Right atrium auricular region (tissue), 2 donors: ENCODE results near the gene TAL2. TPM values are rescaled to one million over a fixed set of nuclear protein-coding genes. Genes with fewer than 3 reads are reported as not detected.

Experiments used
- DNase-seq: peaks from one replicate; pipeline ENCODE4 v3.0.0-alpha.2; 2019; ENCODE audit warnings: low spot score
- H3K27ac ChIP-seq, 2 donors: fragments of 200-600 bp; sonication (generic); 1 replicate in 1 of 2; 2 replicates in 1 of 2; pipeline ENCODE4 v1.5.1; 2016 to 2019
- H3K27me3 ChIP-seq, 2 donors: fragments of 200-600 bp; sonication (generic); one replicate each; pipeline versions ENCODE4 v1.5.1 to v1.6.0; 2017 to 2019
- H3K36me3 ChIP-seq: fragments of 200-600 bp; sonication (generic); one replicate; pipeline ENCODE4 v1.5.1; 2016
- H3K4me1 ChIP-seq, 2 donors: fragments of 200-600 bp; sonication (generic); one replicate each; pipeline versions ENCODE4 v1.5.1 to v1.6.0; 2017 to 2019
- H3K4me3 ChIP-seq, 2 donors: fragments of 200-600 bp; sonication (generic); 1 replicate in 1 of 2; 2 replicates in 1 of 2; pipeline ENCODE4 v1.5.1; 2017 to 2019; ENCODE audit warnings: mild to moderate bottlenecking in 1 of 2, moderate library complexity in 1 of 2
- H3K9me3 ChIP-seq, 2 donors: fragments of 200-600 bp; sonication (generic); one replicate each; pipeline ENCODE4 v1.5.1; 2019
- total RNA-seq, 2 donors: library from RNA; depleted of rRNA; stranded (reverse); fragments of >200 nt; gene quantifications; one replicate each; pipeline ENCODE4 v1.1.0, GENCODE V29; 2016
- TF ChIP-seq, protein P1 (sequence below), 2 donors: fragments of 200-600 bp; sonication (generic); IDR thresholded peaks; one replicate each; pipeline ENCODE4 v1.5.1; 2019; ENCODE audit warnings: antibody characterized with exemption in 2 of 2

Gene TAL2
- not detected for total RNA-seq

DNA sequence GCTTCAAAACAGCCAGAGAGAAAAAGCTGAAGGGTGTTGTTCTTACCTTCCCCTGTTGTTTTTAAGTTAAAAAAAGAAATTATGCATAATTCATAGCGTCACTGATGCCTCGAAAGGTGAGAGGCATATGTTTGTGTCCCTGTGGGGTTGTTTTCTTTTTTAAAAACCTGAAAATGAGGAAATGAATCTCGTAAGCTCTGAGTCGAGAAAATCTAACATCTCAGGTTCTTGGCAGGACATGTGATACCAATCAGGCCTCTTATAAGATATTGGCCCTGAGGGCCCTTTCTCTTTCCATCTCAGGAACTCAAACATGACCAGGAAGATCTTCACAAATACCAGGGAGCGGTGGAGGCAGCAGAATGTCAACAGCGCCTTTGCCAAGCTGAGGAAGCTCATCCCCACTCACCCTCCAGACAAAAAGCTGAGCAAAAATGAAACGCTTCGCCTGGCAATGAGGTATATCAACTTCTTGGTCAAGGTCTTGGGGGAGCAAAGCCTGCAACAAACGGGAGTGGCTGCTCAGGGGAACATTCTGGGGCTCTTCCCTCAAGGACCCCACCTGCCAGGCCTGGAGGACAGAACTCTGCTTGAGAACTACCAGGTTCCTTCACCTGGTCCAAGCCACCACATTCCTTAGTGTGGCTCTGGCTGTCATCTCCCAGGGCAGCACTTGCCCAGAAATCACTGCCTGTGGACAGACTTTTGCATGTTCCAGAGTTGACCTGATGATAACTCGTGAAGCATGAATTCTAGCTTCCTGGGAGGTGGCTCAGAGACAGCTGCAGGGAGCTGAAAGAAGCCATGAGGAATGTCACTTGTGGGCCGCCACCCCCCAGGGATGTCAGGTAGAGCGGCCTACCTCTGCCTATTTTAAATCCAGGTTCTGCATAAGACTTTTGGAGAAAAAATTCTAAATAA, at the start of gene TAL2:
TAL2 (plus strand) TSS at position 274 of the 921 bp plus-strand sequence; CDS start at position 314, 40 bp downstream.
- no peaks in the 10 kb centered on the region for H3K36me3 ChIP-seq
- H3K4me3 ChIP-seq, result no peak within 1 kb of the TSS
- no peaks in the 10 kb centered on the region for H3K27me3 ChIP-seq
- TF ChIP-seq, protein P1, sequence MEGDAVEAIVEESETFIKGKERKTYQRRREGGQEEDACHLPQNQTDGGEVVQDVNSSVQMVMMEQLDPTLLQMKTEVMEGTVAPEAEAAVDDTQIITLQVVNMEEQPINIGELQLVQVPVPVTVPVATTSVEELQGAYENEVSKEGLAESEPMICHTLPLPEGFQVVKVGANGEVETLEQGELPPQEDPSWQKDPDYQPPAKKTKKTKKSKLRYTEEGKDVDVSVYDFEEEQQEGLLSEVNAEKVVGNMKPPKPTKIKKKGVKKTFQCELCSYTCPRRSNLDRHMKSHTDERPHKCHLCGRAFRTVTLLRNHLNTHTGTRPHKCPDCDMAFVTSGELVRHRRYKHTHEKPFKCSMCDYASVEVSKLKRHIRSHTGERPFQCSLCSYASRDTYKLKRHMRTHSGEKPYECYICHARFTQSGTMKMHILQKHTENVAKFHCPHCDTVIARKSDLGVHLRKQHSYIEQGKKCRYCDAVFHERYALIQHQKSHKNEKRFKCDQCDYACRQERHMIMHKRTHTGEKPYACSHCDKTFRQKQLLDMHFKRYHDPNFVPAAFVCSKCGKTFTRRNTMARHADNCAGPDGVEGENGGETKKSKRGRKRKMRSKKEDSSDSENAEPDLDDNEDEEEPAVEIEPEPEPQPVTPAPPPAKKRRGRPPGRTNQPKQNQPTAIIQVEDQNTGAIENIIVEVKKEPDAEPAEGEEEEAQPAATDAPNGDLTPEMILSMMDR (IDR thresholded peaks at IDR 0.05), result no peak
- H3K27ac ChIP-seq, result no peak within 1 kb of the TSS
- H3K4me1 ChIP-seq, result no peaks in the 10 kb centered on the region
- DNase-seq, result no peak
- no peaks in the 10 kb centered on the region for H3K9me3 ChIP-seq

DNA sequence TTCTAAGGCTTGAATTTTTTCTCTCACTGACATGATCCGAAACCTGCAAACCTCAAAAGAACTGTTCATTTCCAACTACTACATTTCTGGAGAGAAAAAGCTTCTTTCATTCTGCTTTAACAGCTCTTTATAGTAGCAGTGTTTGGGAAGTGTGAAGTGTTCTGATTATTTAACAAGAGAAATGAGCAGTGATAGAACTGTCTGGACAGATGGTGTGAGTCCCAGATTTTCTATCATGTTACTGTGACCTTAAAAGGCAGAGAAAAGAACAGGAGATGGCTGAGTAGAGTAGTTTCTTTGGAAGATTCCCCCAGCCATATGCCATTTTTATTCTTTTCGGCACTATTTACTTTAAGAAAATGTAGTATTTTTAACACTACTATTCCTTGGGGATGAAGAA, 41.3 kb upstream of the TAL2 start:
- Histone ChIP-seq H3K27ac (no peak overlapping the region), H3K4me1 (no peaks in the 10 kb centered on the region), H3K4me3 (no peak overlapping the region), H3K9me3 (no peaks in the 10 kb centered on the region), H3K27me3 (no peaks in the 10 kb centered on the region), H3K36me3 (no peaks in the 10 kb centered on the region)
- no peak for DNase-seq
- TF ChIP-seq, protein P1 (IDR thresholded peaks at IDR 0.05), result no peak

DNA sequence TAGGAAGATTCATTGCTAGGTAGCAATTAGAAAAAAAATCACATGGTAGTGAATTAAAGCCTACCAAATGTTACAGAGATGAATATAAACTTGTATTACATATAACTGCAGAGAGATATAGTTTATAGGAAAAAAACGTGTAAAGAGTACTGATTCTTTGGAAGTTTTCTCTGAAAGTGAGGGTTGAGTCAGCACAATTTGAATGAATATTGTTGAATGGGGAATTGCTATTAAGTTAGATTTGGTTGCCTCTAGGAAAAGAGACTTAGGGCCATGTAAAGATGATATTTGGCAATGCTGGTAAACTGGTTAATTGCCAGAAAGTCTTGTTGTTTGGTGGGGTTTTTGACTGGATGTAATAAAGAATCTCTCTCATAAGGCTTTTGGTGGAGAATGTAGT, 37.2 kb upstream of the TAL2 start:
- H3K27me3 ChIP-seq, result no peaks in the 10 kb centered on the region
- H3K4me3 ChIP-seq, result no peak overlapping the region
- no peaks in the 10 kb centered on the region for H3K4me1 ChIP-seq
- no peak overlapping the region for H3K27ac ChIP-seq
- DNase-seq, result no peak
- TF ChIP-seq, protein P1 (IDR thresholded peaks at IDR 0.05), result no peak
- no peaks in the 10 kb centered on the region for H3K36me3 ChIP-seq
- no peaks in the 10 kb centered on the region for H3K9me3 ChIP-seq

DNA sequence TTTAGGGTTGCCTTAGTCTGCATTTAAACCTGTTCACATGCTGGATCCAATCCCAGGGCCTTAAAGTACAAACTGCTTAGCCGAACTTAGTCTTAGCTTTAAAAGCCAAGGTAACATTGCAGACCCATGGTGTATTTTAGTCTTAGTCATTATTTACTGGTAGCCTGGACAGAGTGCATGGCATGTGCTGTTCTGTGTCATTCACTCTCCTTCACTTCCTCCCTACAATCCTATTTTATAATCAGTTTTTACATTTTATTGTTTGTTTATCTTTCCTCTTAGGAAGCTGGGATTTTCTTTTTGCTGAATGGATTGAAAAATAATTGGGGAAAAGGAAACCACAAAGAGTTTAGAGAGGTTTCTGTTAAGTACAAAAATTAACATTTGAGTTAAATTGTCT, 29.4 kb upstream of the TAL2 start:
- TF ChIP-seq, protein P1 (IDR thresholded peaks at IDR 0.05), result no peak
- Histone ChIP-seq H3K27ac (no peak overlapping the region), H3K4me3 (no peak overlapping the region), H3K9me3 (no peaks in the 10 kb centered on the region), H3K27me3 (no peaks in the 10 kb centered on the region), H3K4me1 (no peaks in the 10 kb centered on the region), H3K36me3 (no peaks in the 10 kb centered on the region)
- DNase-seq, result no peak

DNA sequence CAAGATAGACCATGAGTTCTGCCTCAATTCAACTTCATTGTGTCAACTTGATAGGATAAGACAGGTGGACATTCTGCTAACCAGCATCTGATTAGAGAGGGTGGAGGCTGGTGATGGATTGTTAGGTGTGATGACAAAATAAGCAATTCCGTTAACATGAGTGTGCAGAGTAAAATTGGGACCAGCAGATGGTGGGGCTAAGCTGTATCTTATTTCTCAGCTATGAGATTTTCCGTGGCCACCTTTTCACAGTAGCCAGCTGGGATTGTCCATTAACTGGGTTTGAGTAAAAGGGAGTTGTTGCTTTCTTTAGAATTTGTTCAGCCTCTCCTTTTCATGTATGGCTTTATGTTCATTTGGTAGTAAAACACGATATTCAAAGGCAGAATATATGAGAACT, 28.8 kb upstream of the TAL2 start:
- Histone ChIP-seq H3K4me1 (no peaks in the 10 kb centered on the region), H3K9me3 (no peaks in the 10 kb centered on the region), H3K27ac (no peak overlapping the region), H3K36me3 (peaks cover 2% of the 10 kb centered on the region), H3K4me3 (no peak overlapping the region), H3K27me3 (no peaks in the 10 kb centered on the region)
- TF ChIP-seq, protein P1 (IDR thresholded peaks at IDR 0.05), result no peak
- DNase-seq, result no peak
